H9 (cell line): ENCODE data around the gene NUFIP2. TPM values are rescaled to one million over a fixed set of nuclear protein-coding genes. Genes with fewer than 3 reads are reported as not detected.

Source experiments
- DNase-seq: peaks from one replicate; pipeline ENCODE4 v3.0.0-alpha.2; 2017
- H2AFZ ChIP-seq: one replicate; pipeline ENCODE4 v1.6.1; 2013; ENCODE audit warnings: mild to moderate bottlenecking, low read length, control low read depth, moderate library complexity
- H2AK5ac ChIP-seq: 2 replicates; pipeline ENCODE4 v1.6.1; 2013; ENCODE audit warnings: low read length, control low read depth, mixed read lengths; ENCODE audit not compliant: insufficient read length
- H2BK120ac ChIP-seq: one replicate; pipeline ENCODE4 v1.6.1; 2013; ENCODE audit warnings: low read depth, mild to moderate bottlenecking, low read length, control low read depth, inconsistent platforms; ENCODE audit not compliant: poor library complexity, severe bottlenecking
- H2BK12ac ChIP-seq: 2 replicates; pipeline ENCODE4 v1.6.1; 2013; ENCODE audit warnings: low read length, control low read depth, mixed read lengths, low read depth; ENCODE audit not compliant: insufficient read length
- H2BK15ac ChIP-seq: 2 replicates; pipeline ENCODE4 v1.6.1; 2013; ENCODE audit warnings: low read depth, low read length, control low read depth
- H2BK20ac ChIP-seq: one replicate; pipeline ENCODE4 v1.6.1; 2013; ENCODE audit warnings: low read depth, mild to moderate bottlenecking, low read length, control low read depth, inconsistent platforms; ENCODE audit not compliant: poor library complexity, severe bottlenecking
- H2BK5ac ChIP-seq: 2 replicates; pipeline ENCODE4 v1.6.1; 2013; ENCODE audit warnings: low read length, control low read depth, mixed read lengths; ENCODE audit not compliant: insufficient read length
- H3K14ac ChIP-seq: 2 replicates; pipeline ENCODE4 v1.6.1; 2013; ENCODE audit warnings: low read length, control low read depth; ENCODE audit not compliant: insufficient read depth
- H3K18ac ChIP-seq: 2 replicates; pipeline ENCODE4 v1.6.1; 2013; ENCODE audit warnings: low read depth, mild to moderate bottlenecking, mixed read lengths, low read length, control low read depth; ENCODE audit not compliant: insufficient read length
- H3K23ac ChIP-seq: 2 replicates; pipeline ENCODE4 v1.6.1; 2013; ENCODE audit warnings: low read length, control low read depth, mixed read lengths, low read depth; ENCODE audit not compliant: insufficient read length
- H3K23me2 ChIP-seq: 2 replicates; pipeline ENCODE4 v1.6.1; 2013; ENCODE audit warnings: low read depth, mild to moderate bottlenecking, mixed read lengths, low read length, control low read depth; ENCODE audit not compliant: insufficient read length, poor library complexity, severe bottlenecking
- H3K27ac ChIP-seq: 2 replicates; pipeline ENCODE4 v1.5.1; 2013; ENCODE audit warnings: low read length, control low read depth, mixed read lengths, low read depth; ENCODE audit not compliant: insufficient read length
- H3K27me3 ChIP-seq: 2 replicates; pipeline ENCODE4 v1.6.1; 2013; ENCODE audit warnings: low read length, control low read depth, inconsistent platforms; ENCODE audit not compliant: insufficient read depth
- H3K4ac ChIP-seq: 2 replicates; pipeline ENCODE4 v1.6.1; 2013; ENCODE audit warnings: low read depth, mild to moderate bottlenecking, control low read depth, inconsistent platforms, low read length, moderate library complexity
- H3K4me1 ChIP-seq: 2 replicates; pipeline ENCODE4 v1.6.1; 2013; ENCODE audit warnings: low read length, control low read depth, inconsistent platforms; ENCODE audit not compliant: insufficient read depth
- H3K4me2 ChIP-seq: 2 replicates; pipeline ENCODE4 v1.6.1; 2013; ENCODE audit warnings: low read length, control low read depth, mixed read lengths; ENCODE audit not compliant: insufficient read length, insufficient read depth
- H3K56ac ChIP-seq: 2 replicates; pipeline ENCODE4 v1.6.1; 2013; ENCODE audit warnings: low read depth, mild to moderate bottlenecking, mixed read lengths, low read length, control low read depth; ENCODE audit not compliant: insufficient read length
- H3K79me1 ChIP-seq: 2 replicates; pipeline ENCODE4 v1.6.1; 2013; ENCODE audit warnings: low read depth, mild to moderate bottlenecking, moderate library complexity, low read length, control low read depth, inconsistent platforms; ENCODE audit not compliant: insufficient read depth, poor library complexity, severe bottlenecking
- H3K79me2 ChIP-seq: 2 replicates; pipeline ENCODE4 v1.6.1; 2013; ENCODE audit warnings: low read length, control low read depth, inconsistent platforms; ENCODE audit not compliant: insufficient read depth
- H3K9ac ChIP-seq: 2 replicates; pipeline ENCODE4 v1.6.1; 2013; ENCODE audit warnings: low read length, control low read depth, mixed read lengths; ENCODE audit not compliant: insufficient read length; ENCODE audit errors: extremely low read depth
- H3K9me3 ChIP-seq: one replicate; pipeline ENCODE4 v1.6.1; 2013; ENCODE audit warnings: low read depth, low read length, inconsistent platforms; ENCODE audit not compliant: control insufficient read depth
- H3T11ph ChIP-seq: one replicate; pipeline ENCODE4 v1.6.1; 2013; ENCODE audit warnings: mild to moderate bottlenecking, low read length, control low read depth, inconsistent platforms
- H4K20me1 ChIP-seq: one replicate; pipeline ENCODE4 v1.6.1; 2013; ENCODE audit not compliant: control insufficient read depth, insufficient read length, insufficient read depth
- H4K5ac ChIP-seq: 2 replicates; pipeline ENCODE4 v1.6.1; 2013; ENCODE audit warnings: low read depth, mild to moderate bottlenecking, mixed read lengths, low read length, control low read depth; ENCODE audit not compliant: insufficient read length
- H4K8ac ChIP-seq: replicated peaks from 2 replicates; pipeline ENCODE4 v1.6.1; 2013; ENCODE audit warnings: low read length, control low read depth, mixed read lengths, low read depth; ENCODE audit not compliant: insufficient read length
- H4K91ac ChIP-seq: 2 replicates; pipeline ENCODE4 v1.6.1; 2013; ENCODE audit warnings: low read depth, mild to moderate bottlenecking, moderate library complexity, mixed read lengths, low read length, control low read depth; ENCODE audit not compliant: insufficient read length
- H3K27ac Mint-ChIP-seq, 3 experiments: 2 replicates in 2 of 3; 3 replicates in 1 of 3; pipeline ENCODE4 v1.8.0; 2020 to 2021; ENCODE audit warnings: mixed read lengths in 3 of 3, mild to moderate bottlenecking in 1 of 3, moderate library complexity in 1 of 3
- H3K27me3 Mint-ChIP-seq: 2 replicates; pipeline ENCODE4 v1.8.0; 2021; ENCODE audit warnings: low read depth, mild to moderate bottlenecking, moderate library complexity, mixed read lengths
- H3K36me3 Mint-ChIP-seq, 3 experiments: 2 replicates in 2 of 3; 3 replicates in 1 of 3; pipeline ENCODE4 v1.8.0; 2020 to 2021; ENCODE audit warnings: low read depth in 3 of 3, mixed read lengths in 3 of 3; ENCODE audit not compliant: insufficient read depth in 1 of 3
- H3K4me1 Mint-ChIP-seq, 2 experiments: 2 replicates each; pipeline ENCODE4 v1.8.0; 2020; ENCODE audit warnings: mixed read lengths in 2 of 2
- H3K4me3 Mint-ChIP-seq, 2 experiments: 2 replicates in 1 of 2; 3 replicates in 1 of 2; pipeline ENCODE4 v1.8.0; 2020 to 2021; ENCODE audit warnings: mild to moderate bottlenecking in 2 of 2, mixed read lengths in 2 of 2, moderate library complexity in 1 of 2
- H3K9me3 Mint-ChIP-seq, 2 experiments: 2 replicates in 1 of 2; 3 replicates in 1 of 2; pipeline ENCODE4 v1.8.0; 2020; ENCODE audit warnings: mild to moderate bottlenecking in 2 of 2, mixed read lengths in 2 of 2, moderate library complexity in 1 of 2
- CTCF ChIP-seq: fragments of 200-600 bp; sonication (generic); conservative IDR thresholded peaks from 3 replicates; pipeline ENCODE4 v1.8.0; 2021; ENCODE audit warnings: antibody characterized with exemption, mild to moderate bottlenecking
- WGBS: extraction: QIAGEN DNeasy Blood & Tissue Kit; methylation state at CpG from one replicate; pipeline ENCODE4 v1.1.7; 2013; ENCODE audit warnings: missing lambda C conversion rate, low lambda C conversion rate, mixed read lengths; ENCODE audit not compliant: insufficient read length; ENCODE audit errors: extremely low coverage; 5-methylcytosine and 5-hydroxymethylcytosine counted together
- total RNA-seq: library from RNA; stranded (reverse); gene quantifications from 2 replicates; pipeline ENCODE4 v1.2.1, GENCODE V29; 2021

The NUFIP2 gene
- total RNA-seq, 1 experiment from 2014 or later = 97.9 TPM

- TF ChIP-seq CTCF = no peak
- H3K23me2 ChIP-seq = no peaks in the 10 kb centered on the region
- no peak overlapping the region for H3K4ac ChIP-seq
- no peak overlapping the region for H2BK20ac ChIP-seq
- no peak overlapping the region for H3K23ac ChIP-seq
- no CpG with 5 or more reads among the region's 5 CpGs for WGBS
- no peak overlapping the region for H2BK120ac ChIP-seq
- Mint-ChIP-seq H3K27ac (no peak overlapping the region; a peak in 1 of 7 replicates), H3K4me1 (no peaks in the 10 kb centered on the region; a peak in 2 of 4 replicates), H3K27me3 (no peaks in the 10 kb centered on the region), H3K4me3 (no peak overlapping the region), H3K36me3 (peaks cover 37 to 88% (median 69%) of the 10 kb centered on the region in 3 experiments; a peak in 6 of 7 replicates), H3K9me3 (no peaks in the 10 kb centered on the region)
- H4K20me1 ChIP-seq = no peaks in the 10 kb centered on the region
- no peak overlapping the region for H3K27ac ChIP-seq
- H3K9me3 ChIP-seq = no peaks in the 10 kb centered on the region
- H3K79me1 ChIP-seq = peaks cover 6% of the 10 kb centered on the region
- H2BK12ac ChIP-seq = no peak overlapping the region
- H3K4me1 ChIP-seq = 0 out of 2 replicates have a peak, but pooled peaks cover 2% of the 10 kb centered on the region
- H4K91ac ChIP-seq = no peak overlapping the region
- no peak overlapping the region for H3K18ac ChIP-seq
- no peak overlapping the region for H3K9ac ChIP-seq
- H2BK15ac ChIP-seq = no peak overlapping the region
- no peak overlapping the region for H2BK5ac ChIP-seq
- no peaks in the 10 kb centered on the region for H3K27me3 ChIP-seq
- no peak overlapping the region for H3K56ac ChIP-seq
- H3T11ph ChIP-seq = no peak overlapping the region
- H2AK5ac ChIP-seq = no peak overlapping the region
- no peak overlapping the region for H4K5ac ChIP-seq
- H4K8ac ChIP-seq = no peak overlapping the region
- H2AFZ ChIP-seq = no peak overlapping the region
- no peak for DNase-seq
- H3K4me2 ChIP-seq = no peak overlapping the region
- H3K79me2 ChIP-seq = no peaks in the 10 kb centered on the region; the same call in 1 of the 2 replicates
- no peak overlapping the region for H3K14ac ChIP-seq
Measured at GRCh38 chr17:29263916-29264315, 30.0 kb downstream of the NUFIP2 start.
